Smooth muscle cell of the brain vasculature (primary cell): ENCODE results near the gene ENTREP3.
"Not testable (repeated sequence)": the region's sequence is repeated elsewhere in the genome, so short reads cannot be mapped to it uniquely, and the experiment has no call there.

Source experiments
- DNase-seq: peaks from one replicate; pipeline ENCODE4 v3.0.0-alpha.2; 2012; ENCODE audit warnings: low read depth, low spot score

Gene ENTREP3, protein sequence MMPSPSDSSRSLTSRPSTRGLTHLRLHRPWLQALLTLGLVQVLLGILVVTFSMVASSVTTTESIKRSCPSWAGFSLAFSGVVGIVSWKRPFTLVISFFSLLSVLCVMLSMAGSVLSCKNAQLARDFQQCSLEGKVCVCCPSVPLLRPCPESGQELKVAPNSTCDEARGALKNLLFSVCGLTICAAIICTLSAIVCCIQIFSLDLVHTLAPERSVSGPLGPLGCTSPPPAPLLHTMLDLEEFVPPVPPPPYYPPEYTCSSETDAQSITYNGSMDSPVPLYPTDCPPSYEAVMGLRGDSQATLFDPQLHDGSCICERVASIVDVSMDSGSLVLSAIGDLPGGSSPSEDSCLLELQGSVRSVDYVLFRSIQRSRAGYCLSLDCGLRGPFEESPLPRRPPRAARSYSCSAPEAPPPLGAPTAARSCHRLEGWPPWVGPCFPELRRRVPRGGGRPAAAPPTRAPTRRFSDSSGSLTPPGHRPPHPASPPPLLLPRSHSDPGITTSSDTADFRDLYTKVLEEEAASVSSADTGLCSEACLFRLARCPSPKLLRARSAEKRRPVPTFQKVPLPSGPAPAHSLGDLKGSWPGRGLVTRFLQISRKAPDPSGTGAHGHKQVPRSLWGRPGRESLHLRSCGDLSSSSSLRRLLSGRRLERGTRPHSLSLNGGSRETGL

GRCh38 chr1:155255243-155256007, at the start of gene ENTREP3:
Gene ENTREP3 (minus strand): TSS chr1:155255483. CDS start chr1:155254877, 606 bp downstream.
- no peak for DNase-seq

- no peak for DNase-seq
Observed at GRCh38 chr1:155304558-155305063, 49.3 kb upstream of the ENTREP3 start.

- DNase-seq, result no peak
Observed at GRCh38 chr1:155301342-155301841, 46.1 kb upstream of the ENTREP3 start, which contains the start of gene PKLR. Gene PKLR (minus strand): TSS chr1:155301438. CDS start chr1:155301395, 43 bp downstream.

DNA sequence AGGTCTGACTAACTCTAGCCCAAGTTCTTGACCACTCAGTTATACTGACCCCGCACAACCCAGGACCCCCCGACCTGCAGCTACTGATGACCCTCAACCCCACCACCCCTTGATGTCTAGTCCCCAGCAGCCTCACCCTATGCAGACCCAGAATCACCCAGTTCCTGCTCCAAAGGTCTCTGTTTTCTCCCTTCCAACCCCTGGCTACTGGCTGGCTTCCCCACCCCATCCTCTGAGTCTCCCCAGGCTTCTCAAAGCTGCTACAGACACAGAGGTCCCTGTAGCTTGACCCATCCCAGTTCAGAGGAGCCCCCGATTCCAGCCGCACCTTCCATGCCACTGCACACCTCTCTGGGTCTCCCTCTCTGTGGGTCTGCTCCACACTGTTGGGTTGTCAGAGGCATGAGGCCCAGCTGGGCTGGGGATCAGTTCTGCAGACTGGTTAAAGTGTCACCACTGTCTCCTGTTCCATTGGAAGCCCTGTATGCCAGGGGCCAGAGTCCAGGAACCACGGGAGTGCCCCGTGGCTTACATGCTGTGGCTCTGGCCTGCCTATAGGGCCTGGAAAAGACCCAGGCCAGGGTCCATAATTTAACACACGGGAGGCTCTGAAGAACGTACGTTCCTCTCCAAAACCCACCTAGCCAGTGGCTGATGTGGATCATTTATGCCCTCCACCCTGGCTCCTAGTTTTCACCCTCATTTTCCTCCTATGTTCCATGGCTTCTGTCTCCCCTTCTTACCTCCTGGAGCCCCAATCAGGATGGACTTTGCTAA, 45.5 kb upstream of the ENTREP3 start:
- no peak for DNase-seq

DNA sequence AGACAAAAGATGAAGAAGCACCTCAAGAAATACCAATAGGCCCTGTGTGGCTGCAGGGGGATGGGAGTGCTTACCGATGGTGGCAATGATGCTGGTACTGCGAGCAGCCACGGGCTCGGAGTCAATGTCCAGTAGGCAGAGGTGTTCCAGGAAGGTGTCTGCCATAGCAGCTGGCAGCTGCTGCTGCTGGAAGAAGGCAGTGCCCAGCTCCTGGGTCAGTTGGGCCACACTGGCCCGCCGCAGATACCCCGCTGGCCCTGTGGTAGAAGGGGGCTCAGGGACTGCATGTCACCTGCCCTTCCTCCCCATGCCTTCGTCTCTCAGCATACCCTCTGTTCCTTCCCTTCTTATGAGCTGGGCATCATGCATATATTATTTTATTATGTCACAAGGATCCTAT, 44.7 kb upstream of the ENTREP3 start:
- no peak for DNase-seq

DNA sequence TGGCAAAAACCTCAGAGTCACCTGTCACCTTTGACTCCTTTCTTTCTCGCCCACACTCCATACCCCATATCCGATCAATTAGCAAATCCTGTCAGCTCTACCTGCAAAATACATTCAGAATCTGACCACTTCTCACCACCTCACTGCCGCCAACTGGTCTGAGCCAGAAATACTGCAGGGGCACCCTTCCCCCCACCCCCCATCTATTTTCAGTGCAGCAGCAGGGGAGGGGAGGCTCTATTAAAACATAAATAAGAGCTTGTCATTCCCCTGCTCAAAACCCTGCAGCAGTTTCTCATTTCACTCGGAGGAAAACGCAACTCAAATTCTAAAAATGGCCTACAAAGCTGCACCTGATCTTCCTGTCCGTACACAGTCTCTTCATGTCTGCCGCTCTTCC, 42.1 kb upstream of the ENTREP3 start:
- DNase-seq, result no peak

GRCh38 chr1:155296661-155297060, 41.4 kb upstream of the ENTREP3 start:
- DNase-seq, result no peak

- no peak for DNase-seq
Observed at GRCh38 chr1:155295942-155296267, 40.6 kb upstream of the ENTREP3 start.

GRCh38 chr1:155295183-155295941, 40.1 kb upstream of the ENTREP3 start:
- DNase-seq, result no peak

GRCh38 chr1:155294520-155295182, 39.4 kb upstream of the ENTREP3 start:
- no peak for DNase-seq

GRCh38 chr1:155293086-155293749, 37.9 kb upstream of the ENTREP3 start:
- DNase-seq, result no peak

- DNase-seq, result not testable (repeated sequence)
Observed at GRCh38 chr1:155291006-155291405, 35.7 kb upstream of the ENTREP3 start.

GRCh38 chr1:155287987-155288543, 32.8 kb upstream of the ENTREP3 start:
- no peak for DNase-seq

DNA sequence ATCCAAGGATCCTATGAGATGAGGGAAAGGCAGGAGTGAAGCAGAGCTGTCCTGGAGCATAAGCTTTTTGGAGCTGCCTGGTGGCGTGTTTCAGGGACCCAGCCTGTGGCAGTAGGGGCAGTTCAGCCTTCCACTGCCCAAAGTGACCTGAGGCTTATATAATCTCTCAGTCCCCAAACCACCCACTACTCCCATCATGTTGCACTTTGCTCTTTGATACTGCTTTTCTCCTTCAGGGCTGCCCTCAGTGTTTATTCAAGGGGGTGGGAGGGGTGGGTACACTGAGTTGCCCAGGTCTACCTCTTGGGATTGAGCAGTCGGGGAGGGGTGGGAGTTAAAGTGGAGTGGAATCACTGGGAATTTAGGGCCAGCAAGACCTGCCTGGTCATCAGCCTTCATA, 31.3 kb upstream of the ENTREP3 start:
- no peak for DNase-seq

GRCh38 chr1:155285631-155286044, 30.4 kb upstream of the ENTREP3 start:
- DNase-seq, result no peak

GRCh38 chr1:155285063-155285462, 29.8 kb upstream of the ENTREP3 start:
- no peak for DNase-seq

DNA sequence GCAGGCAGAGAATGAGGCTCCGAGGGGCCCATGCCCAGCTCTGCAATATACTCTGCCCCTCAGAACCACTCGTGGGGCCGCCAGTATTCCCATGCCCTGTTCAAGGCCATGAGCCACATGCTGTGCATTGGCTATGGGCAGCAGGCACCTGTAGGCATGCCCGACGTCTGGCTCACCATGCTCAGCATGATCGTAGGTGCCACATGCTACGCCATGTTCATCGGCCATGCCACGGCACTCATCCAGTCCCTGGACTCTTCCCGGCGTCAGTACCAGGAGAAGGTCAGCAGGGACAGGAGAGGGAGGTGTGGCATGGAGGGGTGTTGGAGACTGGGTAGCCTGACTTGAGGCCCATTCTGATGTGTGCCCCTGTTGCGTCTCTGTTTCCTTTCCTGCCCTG, 29.2 kb upstream of the ENTREP3 start:
- no peak for DNase-seq

DNA sequence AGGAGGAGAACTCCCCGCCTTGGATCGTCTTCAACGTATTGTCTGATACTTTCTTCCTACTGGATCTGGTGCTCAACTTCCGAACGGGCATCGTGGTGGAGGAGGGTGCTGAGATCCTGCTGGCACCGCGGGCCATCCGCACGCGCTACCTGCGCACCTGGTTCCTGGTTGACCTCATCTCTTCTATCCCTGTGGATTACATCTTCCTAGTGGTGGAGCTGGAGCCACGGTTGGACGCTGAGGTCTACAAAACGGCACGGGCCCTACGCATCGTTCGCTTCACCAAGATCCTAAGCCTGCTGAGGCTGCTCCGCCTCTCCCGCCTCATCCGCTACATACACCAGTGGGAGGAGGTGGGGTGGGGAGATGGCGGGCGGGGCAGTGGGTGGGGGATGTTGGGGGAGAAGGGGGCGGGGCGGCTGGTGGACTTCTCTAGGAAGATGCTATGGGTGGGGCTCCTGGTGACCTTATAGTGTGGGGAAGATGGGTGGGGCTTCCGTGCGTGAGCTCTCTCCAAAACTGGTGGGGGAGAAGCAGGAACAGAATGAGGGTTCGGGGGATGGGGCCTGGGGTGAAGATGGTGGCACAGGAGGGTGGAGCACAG, 27.3 kb upstream of the ENTREP3 start:
- no peak for DNase-seq

GRCh38 chr1:155279268-155279667, 24.0 kb upstream of the ENTREP3 start:
- no peak for DNase-seq
